Testis (tissue), 2 donors: ENCODE results near the gene SMG5.

ENCODE experiments used
- CTCF ChIP-seq, 3 experiments: fragments of 450-650 bp in 2 of 3; fragments of 200-600 bp in 1 of 3; sonication (generic) in 1 of 3; IDR thresholded peaks; one replicate each; pipeline ENCODE4 v1.5.1; 2016 to 2019; ENCODE audit warnings: antibody characterized with exemption in 3 of 3, mild to moderate bottlenecking in 2 of 3, moderate library complexity in 1 of 3
- POLR2A ChIP-seq: fragments of 450-650 bp; IDR thresholded peaks from one replicate; pipeline ENCODE4 v1.6.1; 2017; ENCODE audit warnings: antibody characterized with exemption, mild to moderate bottlenecking, moderate library complexity

GRCh38 chr1:156211243-156211642 is 71.4 kb downstream of the SMG5 start:
- TF ChIP-seq CTCF (IDR thresholded peaks at IDR 0.05) (no peak), POLR2A (no peak)
